IMR-90 (cell line): ENCODE measurements around the gene FKBP10. TPM values are rescaled to one million over a fixed set of nuclear protein-coding genes. Genes with fewer than 3 reads are reported as not detected.

ENCODE experiments used
- ATAC-seq: fragments of 200-7000 bp; cut with Tn5 transposase; 2 replicates; pipeline ENCODE4 v1.9.1; 2020; ENCODE audit warnings: low read depth, mild to moderate bottlenecking, moderate library complexity
- BruUV-seq: library from RNA; stranded (reverse); fragments of 400-500 nt; replicated peaks from 2 replicates; lab custom pipeline; 2021; lab: Mats Ljungman, UMichigan
- CTCF ChIA-PET: fragments of 300-600 bp; formaldehyde crosslinking; extraction: SDS; loops from one replicate; lab custom pipeline; 2021; ENCODE audit warnings: antibody characterized with exemption; lab: Yijun Ruan, JAX
- POLR2A ChIA-PET: fragments of 300-600 bp; sonication (Branson Sonifier 250); formaldehyde crosslinking; loops from one replicate; lab custom pipeline; 2022; ENCODE audit warnings: antibody characterized with exemption; ENCODE audit not compliant: unreplicated experiment; lab: Charles Lee
- DNase-seq: peaks from one replicate; pipeline ENCODE4 v3.0.0; 2013
- H2AFZ ChIP-seq: replicated peaks from 2 replicates; pipeline ENCODE3; 2013; ENCODE audit warnings: low read length, mild to moderate bottlenecking; ENCODE audit not compliant: poor library complexity
- H2AK5ac ChIP-seq: 2 replicates; pipeline ENCODE4 v1.6.1; 2013; ENCODE audit warnings: low read depth, low read length, inconsistent platforms
- H2AK9ac ChIP-seq: replicated peaks from 2 replicates; pipeline ENCODE3; 2013; ENCODE audit warnings: mild to moderate bottlenecking, low read depth, low read length, moderate library complexity; ENCODE audit not compliant: poor library complexity
- H2BK120ac ChIP-seq: 2 replicates; pipeline ENCODE4 v1.6.1; 2013; ENCODE audit warnings: low read depth, low read length, inconsistent platforms
- H2BK15ac ChIP-seq: 3 replicates; pipeline ENCODE4 v1.6.1; 2013; ENCODE audit warnings: low read depth, low read length, inconsistent platforms
- H2BK20ac ChIP-seq: 2 replicates; pipeline ENCODE4 v1.6.1; 2013; ENCODE audit warnings: low read depth, mild to moderate bottlenecking, inconsistent platforms, low read length, moderate library complexity
- H2BK5ac ChIP-seq: 2 replicates; pipeline ENCODE4 v1.6.1; 2013; ENCODE audit warnings: mild to moderate bottlenecking, low read depth, low read length, inconsistent platforms; ENCODE audit not compliant: poor library complexity, severe bottlenecking
- H3K14ac ChIP-seq: replicated peaks from 2 replicates; pipeline ENCODE4 v1.6.1; 2013; ENCODE audit warnings: low read depth, low read length, inconsistent platforms
- H3K18ac ChIP-seq: 2 replicates; pipeline ENCODE4 v1.6.1; 2013; ENCODE audit warnings: low read depth, low read length, control low read depth
- H3K23ac ChIP-seq: 2 replicates; pipeline ENCODE4 v1.6.1; 2013; ENCODE audit warnings: low read depth, low read length, inconsistent platforms
- H3K27ac ChIP-seq: 2 replicates; pipeline ENCODE4 v1.5.1; 2013; ENCODE audit warnings: mild to moderate bottlenecking, control low read depth, low read length; ENCODE audit not compliant: insufficient read depth
- H3K27me3 ChIP-seq: 2 replicates; pipeline ENCODE4 v1.6.1; 2013; ENCODE audit warnings: low read length; ENCODE audit not compliant: control insufficient read depth, insufficient read depth
- H3K36me3 ChIP-seq: 2 replicates; pipeline ENCODE4 v1.6.1; 2013; ENCODE audit warnings: low read length, mixed read lengths; ENCODE audit not compliant: control insufficient read depth, insufficient read depth
- H3K4ac ChIP-seq: 2 replicates; pipeline ENCODE4 v1.6.1; 2013; ENCODE audit warnings: low read depth, low read length, inconsistent platforms
- H3K4me1 ChIP-seq: 2 replicates; pipeline ENCODE4 v1.6.1; 2013; ENCODE audit warnings: low read length, mixed read lengths; ENCODE audit not compliant: control insufficient read depth, insufficient read depth
- H3K4me2 ChIP-seq: 2 replicates; pipeline ENCODE4 v1.6.1; 2013; ENCODE audit warnings: low read depth, mild to moderate bottlenecking, control low read depth, low read length, moderate library complexity
- H3K4me3 ChIP-seq: 2 replicates; pipeline ENCODE4 v1.5.1; 2013; ENCODE audit warnings: low read depth, mild to moderate bottlenecking, control low read depth, low read length, moderate library complexity; ENCODE audit not compliant: insufficient read depth
- H3K56ac ChIP-seq: 2 replicates; pipeline ENCODE4 v1.6.1; 2013; ENCODE audit warnings: low read length, inconsistent platforms; ENCODE audit not compliant: insufficient read depth; ENCODE audit errors: extremely low read depth
- H3K79me1 ChIP-seq, 2 experiments: 2 replicates each; pipeline ENCODE4 v1.6.1; 2013; ENCODE audit warnings: low read length in 2 of 2, inconsistent platforms in 1 of 2, low read depth in 1 of 2
- H3K9ac ChIP-seq: 2 replicates; pipeline ENCODE4 v1.6.1; 2013; ENCODE audit warnings: low read depth, low read length, control low read depth
- H3K9me1 ChIP-seq: 2 replicates; pipeline ENCODE4 v1.6.1; 2013; ENCODE audit warnings: low read length, inconsistent platforms; ENCODE audit not compliant: insufficient read depth
- H3K9me3 ChIP-seq: 2 replicates; pipeline ENCODE4 v1.6.1; 2013; ENCODE audit warnings: low read length; ENCODE audit not compliant: control insufficient read depth, insufficient read depth
- H4K20me1 ChIP-seq: 2 replicates; pipeline ENCODE4 v1.6.1; 2013; ENCODE audit warnings: low read length, inconsistent platforms; ENCODE audit not compliant: insufficient read depth
- H4K5ac ChIP-seq: 2 replicates; pipeline ENCODE4 v1.6.1; 2013; ENCODE audit warnings: mild to moderate bottlenecking, low read depth, low read length, control low read depth
- H4K8ac ChIP-seq, 2 experiments: 2 replicates each; pipeline ENCODE4 v1.6.1; 2013; ENCODE audit warnings: low read depth in 2 of 2, low read length in 2 of 2, control low read depth in 1 of 2, inconsistent platforms in 1 of 2
- H4K91ac ChIP-seq: 2 replicates; pipeline ENCODE4 v1.6.1; 2013; ENCODE audit warnings: low read depth, low read length, inconsistent platforms; ENCODE audit not compliant: insufficient read depth
- MAFK ChIP-seq: IDR thresholded peaks from 2 replicates; pipeline ENCODE4 v1.6.1; 2012; ENCODE audit warnings: low read depth, low read length, improper control_type of control experiment
- RFX5 ChIP-seq: IDR thresholded peaks from 2 replicates; pipeline ENCODE4 v1.8.0; 2012; ENCODE audit warnings: low read depth, mild to moderate bottlenecking, low read length, moderate library complexity
- WGBS, 2 experiments: methylation state at CpG; one replicate each; pipeline versions ENCODE4 v1.1.5 to v1.1.7; 2013; ENCODE audit warnings: missing lambda C conversion rate in 2 of 2; ENCODE audit not compliant: insufficient read length in 1 of 2; ENCODE audit errors: extremely low coverage in 2 of 2; 5-methylcytosine and 5-hydroxymethylcytosine counted together
- dilution Hi-C: fragments of 300-500 bp; cut with HindIII; formaldehyde crosslinking; loops from one replicate; pipeline ENCODE4 v1.14.3; 2018; ENCODE audit warnings: low sequenced_read_pairs; ENCODE audit not compliant: unreplicated experiment
- in situ Hi-C: fragments of 300-500 bp; cut with MboI; formaldehyde crosslinking; loops from 3 replicates; pipeline ENCODE4 v1.14.3; 2019; ENCODE audit warnings: low sequenced_read_pairs, inconsistent platforms, mixed read lengths
- intact Hi-C: fragments of 100-400 bp; cut with micrococcal nuclease; formaldehyde crosslinking; loops from 2 replicates; pipeline ENCODE4 v1.10.0; 2022
- polyA plus RNA-seq, 3 experiments: library from polyadenylated mRNA; depleted of rRNA; stranded (reverse); fragments of >200 nt; gene quantifications; 2 replicates each; pipeline ENCODE4 v1.2.3, GENCODE V29; 2012; ENCODE audit warnings: low replicate concordance in 1 of 3
- total RNA-seq: library from RNA; depleted of rRNA; stranded (reverse); fragments of >200 nt; gene quantifications from 2 replicates; pipeline ENCODE4 v1.2.3, GENCODE V29; 2012

Gene FKBP10
- total and polyA plus RNA-seq, 2 of the 4 experiments (the other 2 are of a cell fraction): 170 to 984 TPM

- Histone ChIP-seq H2AK5ac (peak overlapping the region; percentile 31; the same call in 1 of the 2 replicates), H4K5ac (no peak overlapping the region), H2AK9ac (peak overlapping the region; percentile 28), H4K20me1 (peaks cover 31% of the 10 kb centered on the region), H3K14ac (no peak overlapping the region), H3K9ac (no peak overlapping the region), H2BK20ac (no peak overlapping the region), H4K91ac (no peak overlapping the region), H3K4me3 (no peak overlapping the region), H3K23ac (no peak overlapping the region), H4K8ac (peak overlapping the region in 1 of 2 experiments; percentile 40; a peak in 1 of 4 replicates), H3K56ac (no peak overlapping the region), H3K9me3 (no peaks in the 10 kb centered on the region), H3K4me2 (no peak overlapping the region), H3K27ac (no peak overlapping the region), H3K79me1 (peaks cover 6 to 38% of the 10 kb centered on the region in 2 experiments), H2BK5ac (no peak overlapping the region), H3K4me1 (peaks cover 2% of the 10 kb centered on the region; the same call in 1 of the 2 replicates), H2BK15ac (no peak overlapping the region), H3K36me3 (peaks cover 45% of the 10 kb centered on the region), H3K9me1 (peaks cover 9% of the 10 kb centered on the region), H2AFZ (no peak overlapping the region), H2BK120ac (no peak overlapping the region), H3K4ac (no peak overlapping the region), H3K27me3 (no peaks in the 10 kb centered on the region), H3K18ac (no peak overlapping the region)
- CTCF ChIA-PET: no interaction called here
- intact Hi-C loops (no loop called here), dilution Hi-C loops (no loop called here), in situ Hi-C loops (no loop called here)
- TF ChIP-seq RFX5 (no peak), MAFK (peak; percentile 11; the same call in 1 of the 2 replicates)
- 95% methylated on average over 3 of the region's 7 CpGs; no CpG with 5 or more reads in 1 of the 2 experiments for WGBS, 2 experiments
- BruUV-seq: no TSS peak
- ATAC-seq (no peak), DNase-seq (no peak)
- POLR2A ChIA-PET: interaction anchor here (0.6 to 1.5 kb wide), 2 partner anchors 9 to 25 kb away, joined by 3 to 7 read pairs; no protein-coding TSS in a partner anchor
Measured at GRCh38 chr17:41823580-41823979, 10.8 kb downstream of the FKBP10 start.
